ENCODE data around the gene ATXN1L.

DNA sequence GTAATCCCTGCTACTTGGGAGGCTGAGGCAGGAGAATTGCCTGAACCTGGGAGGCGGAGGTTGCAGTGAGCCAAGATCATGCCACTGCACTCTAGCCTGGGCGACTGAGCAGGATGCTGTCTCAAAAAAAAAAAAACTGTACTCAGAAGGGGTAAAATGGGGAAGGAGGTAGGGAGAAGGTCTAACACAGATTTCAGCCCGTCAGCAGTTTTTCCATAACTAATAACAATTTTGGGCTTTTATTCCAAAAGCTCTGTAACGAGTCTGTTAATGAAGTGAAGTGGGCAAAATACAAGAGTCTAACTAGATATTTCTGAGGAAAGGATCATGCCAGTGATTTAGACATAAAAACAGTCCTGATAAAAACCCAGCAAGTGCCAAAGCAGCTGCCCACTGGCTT, 27.4 kb downstream of the ATXN1L start:
- TF ChIP-seq TAF1 (conservative IDR thresholded peaks at IDR 0.05), result no peak
- no peak for TF ChIP-seq CTCF (IDR thresholded peaks at IDR 0.05; ENCODE audit: low read depth, low read length, missing input control)
- no peak for TF ChIP-seq EGR1 (IDR thresholded peaks at IDR 0.05; ENCODE audit: low read depth in 2 of 2)
- TF ChIP-seq, protein P1, sequence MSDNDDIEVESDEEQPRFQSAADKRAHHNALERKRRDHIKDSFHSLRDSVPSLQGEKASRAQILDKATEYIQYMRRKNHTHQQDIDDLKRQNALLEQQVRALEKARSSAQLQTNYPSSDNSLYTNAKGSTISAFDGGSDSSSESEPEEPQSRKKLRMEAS (IDR thresholded peaks at IDR 0.05), result no peak
- TF ChIP-seq, protein P2, sequence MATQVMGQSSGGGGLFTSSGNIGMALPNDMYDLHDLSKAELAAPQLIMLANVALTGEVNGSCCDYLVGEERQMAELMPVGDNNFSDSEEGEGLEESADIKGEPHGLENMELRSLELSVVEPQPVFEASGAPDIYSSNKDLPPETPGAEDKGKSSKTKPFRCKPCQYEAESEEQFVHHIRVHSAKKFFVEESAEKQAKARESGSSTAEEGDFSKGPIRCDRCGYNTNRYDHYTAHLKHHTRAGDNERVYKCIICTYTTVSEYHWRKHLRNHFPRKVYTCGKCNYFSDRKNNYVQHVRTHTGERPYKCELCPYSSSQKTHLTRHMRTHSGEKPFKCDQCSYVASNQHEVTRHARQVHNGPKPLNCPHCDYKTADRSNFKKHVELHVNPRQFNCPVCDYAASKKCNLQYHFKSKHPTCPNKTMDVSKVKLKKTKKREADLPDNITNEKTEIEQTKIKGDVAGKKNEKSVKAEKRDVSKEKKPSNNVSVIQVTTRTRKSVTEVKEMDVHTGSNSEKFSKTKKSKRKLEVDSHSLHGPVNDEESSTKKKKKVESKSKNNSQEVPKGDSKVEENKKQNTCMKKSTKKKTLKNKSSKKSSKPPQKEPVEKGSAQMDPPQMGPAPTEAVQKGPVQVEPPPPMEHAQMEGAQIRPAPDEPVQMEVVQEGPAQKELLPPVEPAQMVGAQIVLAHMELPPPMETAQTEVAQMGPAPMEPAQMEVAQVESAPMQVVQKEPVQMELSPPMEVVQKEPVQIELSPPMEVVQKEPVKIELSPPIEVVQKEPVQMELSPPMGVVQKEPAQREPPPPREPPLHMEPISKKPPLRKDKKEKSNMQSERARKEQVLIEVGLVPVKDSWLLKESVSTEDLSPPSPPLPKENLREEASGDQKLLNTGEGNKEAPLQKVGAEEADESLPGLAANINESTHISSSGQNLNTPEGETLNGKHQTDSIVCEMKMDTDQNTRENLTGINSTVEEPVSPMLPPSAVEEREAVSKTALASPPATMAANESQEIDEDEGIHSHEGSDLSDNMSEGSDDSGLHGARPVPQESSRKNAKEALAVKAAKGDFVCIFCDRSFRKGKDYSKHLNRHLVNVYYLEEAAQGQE (IDR thresholded peaks at IDR 0.05), result no peak
- TF ChIP-seq RAD21 (IDR thresholded peaks at IDR 0.05), result no peak
- no peak for TF ChIP-seq FOXA1 (IDR thresholded peaks at IDR 0.05)
- no peak for TF ChIP-seq SP1 (IDR thresholded peaks at IDR 0.05)
- no peak for TF ChIP-seq YY1 (IDR thresholded peaks at IDR 0.05)
- no peak for TF ChIP-seq NR2F2 (IDR thresholded peaks at IDR 0.05)
- no peak for TF ChIP-seq HNF4G (IDR thresholded peaks at IDR 0.05)
- TF ChIP-seq JUND (IDR thresholded peaks at IDR 0.05), result no peak
- TF ChIP-seq GABPA (IDR thresholded peaks at IDR 0.05 in 1 of 2, conservative IDR thresholded peaks at IDR 0.05 in 1 of 2), result no peak
